Nephron (organoid): ENCODE data around the gene SCRN1.
A peak's percentile ranks its signal among the peaks of the same experiment; 100 is the strongest.

Experiments
- H3K27ac Mint-ChIP-seq, 3 experiments: 2 replicates each; pipeline ENCODE4 v1.8.0; 2020; ENCODE audit warnings: mixed read lengths in 3 of 3, mild to moderate bottlenecking in 2 of 3, moderate library complexity in 1 of 3
- H3K27me3 Mint-ChIP-seq: 2 replicates; pipeline ENCODE4 v1.8.0; 2021; ENCODE audit warnings: low read depth, mild to moderate bottlenecking, moderate library complexity, mixed read lengths
- H3K36me3 Mint-ChIP-seq: 2 replicates; pipeline ENCODE4 v1.8.0; 2020; ENCODE audit warnings: low read depth, mixed read lengths
- H3K4me1 Mint-ChIP-seq: 2 replicates; pipeline ENCODE4 v1.8.0; 2020; ENCODE audit warnings: mixed read lengths
- H3K4me3 Mint-ChIP-seq, 3 experiments: 2 replicates each; pipeline ENCODE4 v1.8.0; 2020; ENCODE audit warnings: mild to moderate bottlenecking in 3 of 3, mixed read lengths in 3 of 3, moderate library complexity in 2 of 3
- H3K9me3 Mint-ChIP-seq: 2 replicates; pipeline ENCODE4 v1.8.0; 2020; ENCODE audit warnings: mixed read lengths
- CTCF ChIP-seq, 3 experiments: fragments of 200-600 bp; sonication (generic); IDR thresholded peaks; one replicate each; pipeline ENCODE4 v1.5.0; 2021; ENCODE audit warnings: antibody characterized with exemption in 3 of 3; ENCODE audit not compliant: unreplicated experiment in 3 of 3

SCRN1 gene

GRCh38 chr7:29890251-29890650, 99.3 kb downstream of the SCRN1 start:
- peaks cover 1% of the 10 kb centered on the region for H3K4me1 Mint-ChIP-seq
- H3K9me3 Mint-ChIP-seq, result peaks cover under 1% of the 10 kb centered on the region
- no peak for TF ChIP-seq CTCF (IDR thresholded peaks at IDR 0.05; ENCODE audit: unreplicated experiment in 3 of 3)
- H3K4me3 Mint-ChIP-seq, result no peak overlapping the region
- peaks cover 8% of the 10 kb centered on the region for H3K27me3 Mint-ChIP-seq
- H3K36me3 Mint-ChIP-seq, result peaks cover 1% of the 10 kb centered on the region
- no peak overlapping the region for H3K27ac Mint-ChIP-seq

GRCh38 chr7:29889288-29889687, 100.3 kb downstream of the SCRN1 start:
- no peaks in the 10 kb centered on the region for H3K9me3 Mint-ChIP-seq
- TF ChIP-seq CTCF (IDR thresholded peaks at IDR 0.05; ENCODE audit: unreplicated experiment in 3 of 3), result no peak
- no peak overlapping the region for H3K4me3 Mint-ChIP-seq
- H3K27ac Mint-ChIP-seq, result no peak overlapping the region
- no peaks in the 10 kb centered on the region for H3K36me3 Mint-ChIP-seq
- H3K27me3 Mint-ChIP-seq, result peaks cover 17% of the 10 kb centered on the region
- H3K4me1 Mint-ChIP-seq, result peaks cover 10% of the 10 kb centered on the region

DNA sequence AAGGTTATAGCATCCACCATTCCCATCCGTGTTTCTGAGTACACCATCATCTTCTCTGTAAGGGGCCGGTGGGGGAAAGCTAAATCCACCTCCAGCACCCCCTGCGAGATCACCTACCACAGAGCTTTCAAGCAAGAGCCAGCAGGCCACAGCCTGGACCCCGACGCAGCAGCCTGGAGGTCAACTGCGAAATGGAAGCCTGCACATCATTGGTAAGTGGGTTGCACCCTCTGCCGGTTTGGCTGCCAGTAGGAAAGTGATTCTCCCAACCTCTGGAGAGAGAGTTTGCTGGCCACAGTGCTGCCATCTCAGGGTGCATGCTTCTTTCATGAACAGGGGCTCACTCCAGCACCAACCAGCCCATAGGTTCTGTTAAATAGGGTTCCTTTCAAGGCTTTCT, 101.6 kb downstream of the SCRN1 start:
- no peak for TF ChIP-seq CTCF (IDR thresholded peaks at IDR 0.05; ENCODE audit: unreplicated experiment in 3 of 3)
- no peak overlapping the region for H3K4me3 Mint-ChIP-seq
- H3K36me3 Mint-ChIP-seq, result no peaks in the 10 kb centered on the region
- H3K4me1 Mint-ChIP-seq, result peaks cover 14% of the 10 kb centered on the region
- peaks cover 23% of the 10 kb centered on the region for H3K27me3 Mint-ChIP-seq
- no peak overlapping the region for H3K27ac Mint-ChIP-seq
- H3K9me3 Mint-ChIP-seq, result no peaks in the 10 kb centered on the region

GRCh38 chr7:29886827-29887226, 102.8 kb downstream of the SCRN1 start:
- H3K4me3 Mint-ChIP-seq, result no peak overlapping the region
- H3K27ac Mint-ChIP-seq, result no peak overlapping the region

DNA sequence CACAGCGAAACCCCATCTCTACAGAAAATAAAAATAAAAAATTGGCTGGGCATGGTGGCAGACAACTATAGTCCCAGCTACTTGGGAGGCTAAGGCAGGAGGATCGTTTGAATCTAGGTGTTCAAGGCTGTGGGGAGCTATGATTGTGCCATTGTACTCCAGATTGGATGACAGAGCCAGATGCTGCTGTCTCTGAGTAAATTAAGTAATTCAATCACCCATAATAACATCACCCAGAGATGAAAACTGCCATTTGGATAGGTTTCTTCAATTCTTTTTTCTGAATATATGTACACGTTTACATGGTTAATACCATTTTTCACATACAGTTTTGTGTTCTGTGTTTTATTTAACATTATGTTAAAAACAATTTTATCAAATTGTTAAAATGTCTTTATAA, 104.0 kb downstream of the SCRN1 start:
- peaks cover 34% of the 10 kb centered on the region for H3K27me3 Mint-ChIP-seq
- H3K9me3 Mint-ChIP-seq, result no peaks in the 10 kb centered on the region
- H3K4me3 Mint-ChIP-seq, result no peak overlapping the region
- no peak for TF ChIP-seq CTCF (IDR thresholded peaks at IDR 0.05; ENCODE audit: unreplicated experiment in 3 of 3)
- no peak overlapping the region for H3K27ac Mint-ChIP-seq
- H3K36me3 Mint-ChIP-seq, result peaks cover 5% of the 10 kb centered on the region
- peaks cover 25% of the 10 kb centered on the region for H3K4me1 Mint-ChIP-seq

More at GRCh38 chr7:29886827-29887226, 102.8 kb downstream of the SCRN1 start:
- peaks cover 33% of the 10 kb centered on the region for H3K27me3 Mint-ChIP-seq
- peaks cover 23% of the 10 kb centered on the region for H3K4me1 Mint-ChIP-seq
- TF ChIP-seq CTCF (IDR thresholded peaks at IDR 0.05; ENCODE audit: unreplicated experiment in 3 of 3), result no peak
- no peaks in the 10 kb centered on the region for H3K9me3 Mint-ChIP-seq
- H3K36me3 Mint-ChIP-seq, result no peaks in the 10 kb centered on the region

- Mint-ChIP-seq H3K9me3 (no peaks in the 10 kb centered on the region), H3K36me3 (peaks cover 5% of the 10 kb centered on the region), H3K4me1 (peaks cover 25% of the 10 kb centered on the region), H3K27ac (peak overlapping the region; percentile 21 to 66 (median 55)), H3K4me3 (peak overlapping the region; percentile 58 to 71 (median 67)), H3K27me3 (peaks cover 34% of the 10 kb centered on the region)
- TF ChIP-seq CTCF (IDR thresholded peaks at IDR 0.05; ENCODE audit: unreplicated experiment in 3 of 3), result no peak
These were observed 105.0 kb downstream of the SCRN1 start for GRCh38 chr7:29884399-29885272.
